GM10847 (cell line): ENCODE data around the gene PGC.
A peak's percentile ranks its signal among the peaks of the same experiment; 100 is the strongest.

Experiments used
- POLR2A ChIP-seq: IDR thresholded peaks from 2 replicates; pipeline ENCODE4 v1.6.1; 2011; ENCODE audit not compliant: insufficient read length; ENCODE audit errors: extremely low read depth

PGC gene

GRCh38 chr6:41780551-41781365 lies 33.6 kb upstream of the PGC start, which contains the start of gene PRICKLE4:
Gene PRICKLE4 (plus strand): TSS chr6:41780782. CDS start chr6:41783474, 2,692 bp downstream.
- TF ChIP-seq POLR2A: no peak

- peak; percentile 39 for TF ChIP-seq POLR2A
Measured at GRCh38 chr6:41779788-41780550, 32.8 kb upstream of the PGC start, which contains the start of gene FRS3. Gene FRS3 (minus strand): TSS chr6:41779900. CDS start chr6:41776987, 2,913 bp downstream.

- no peak for TF ChIP-seq POLR2A
Measured at GRCh38 chr6:41779336-41779735, 32.1 kb upstream of the PGC start.

GRCh38 chr6:41778895-41779294 lies 31.7 kb upstream of the PGC start:
- TF ChIP-seq POLR2A: no peak

GRCh38 chr6:41777551-41778285 lies 30.5 kb upstream of the PGC start:
- TF ChIP-seq POLR2A: no peak

- no peak for TF ChIP-seq POLR2A
Measured at GRCh38 chr6:41775293-41775882, 28.2 kb upstream of the PGC start.

- no peak for TF ChIP-seq POLR2A
Measured at GRCh38 chr6:41774841-41775240, 27.6 kb upstream of the PGC start.

GRCh38 chr6:41771058-41771983 lies 24.1 kb upstream of the PGC start:
- TF ChIP-seq POLR2A: no peak

- TF ChIP-seq POLR2A: no peak
Measured at GRCh38 chr6:41770381-41771057, 23.3 kb upstream of the PGC start.

GRCh38 chr6:41769376-41769775 lies 22.2 kb upstream of the PGC start:
- no peak for TF ChIP-seq POLR2A

- no peak for TF ChIP-seq POLR2A
Measured at GRCh38 chr6:41768545-41769308, 21.5 kb upstream of the PGC start.

GRCh38 chr6:41767112-41767833 lies 20.1 kb upstream of the PGC start:
- TF ChIP-seq POLR2A: no peak
